ENCODE measurements around the gene PKD1.

GRCh38 chr16:2162676-2163118, 27.0 kb upstream of the PKD1 start:
- TF ChIP-seq IRF2 (CRISPR knock-in tag; IDR thresholded peaks at IDR 0.05; ENCODE audit: borderline replicate concordance, low read depth) (no peak), CTCF (IDR thresholded peaks at IDR 0.05) (no peak)
